Upper lobe of left lung (tissue), 4 donors: ENCODE results near the gene ADD3.

Experiments used
- CTCF ChIP-seq, 6 experiments: fragments of 450-650 bp in 4 of 6; fragments of 200-600 bp in 2 of 6; sonication (generic) in 2 of 6; IDR thresholded peaks; one replicate each; pipeline ENCODE4 v1.5.1; 2016 to 2019; ENCODE audit warnings: antibody characterized with exemption in 6 of 6
- EP300 ChIP-seq, 4 donors: sonication (generic); formaldehyde crosslinking; IDR thresholded peaks; one replicate each; pipeline ENCODE4 v1.5.1; 2017; ENCODE audit warnings: antibody characterized with exemption in 4 of 4, control low read depth in 2 of 4
- POLR2A ChIP-seq, 4 donors: fragments of 450-650 bp; IDR thresholded peaks; one replicate each; pipeline ENCODE4 v1.5.1; 2016 to 2017; ENCODE audit warnings: antibody characterized with exemption in 4 of 4, mild to moderate bottlenecking in 2 of 4
- POLR2AphosphoS5 ChIP-seq, 2 donors: sonication (generic); formaldehyde crosslinking; IDR thresholded peaks; one replicate each; pipeline ENCODE4 v1.5.1; 2017; ENCODE audit warnings: antibody characterized with exemption in 2 of 2

DNA sequence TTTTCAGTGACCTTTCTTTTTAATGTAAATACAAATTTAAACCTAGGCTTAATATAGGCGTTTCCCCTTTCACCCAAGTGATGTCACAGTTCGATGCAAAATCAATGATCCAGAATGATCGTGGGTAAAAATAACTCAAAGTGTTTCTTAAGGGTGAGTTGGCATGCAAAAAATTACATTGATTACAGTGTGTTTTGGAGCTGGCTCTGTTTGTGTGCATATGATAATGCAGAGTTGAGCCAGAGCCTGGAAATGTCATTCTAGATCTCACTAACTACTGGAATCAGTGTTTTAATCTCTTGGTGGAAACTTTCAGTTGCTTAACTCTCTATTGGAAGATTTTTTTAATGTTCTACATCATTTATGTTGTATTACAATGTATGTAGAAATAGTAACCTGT, 127.1 kb downstream of the ADD3 start:
- TF ChIP-seq CTCF (IDR thresholded peaks at IDR 0.05), result no peak
- TF ChIP-seq POLR2A (IDR thresholded peaks at IDR 0.05), result no peak
- no peak for TF ChIP-seq EP300 (IDR thresholded peaks at IDR 0.05)
- no peak for TF ChIP-seq POLR2AphosphoS5 (IDR thresholded peaks at IDR 0.05)
